ENCODE data around the gene RYR2.

GRCh38 chr1:237711281-237711680, 669.3 kb downstream of the RYR2 start:
- no peak for TF ChIP-seq CHD2 (IDR thresholded peaks at IDR 0.05; ENCODE audit: low read length)
- no peak for TF ChIP-seq USF2 (IDR thresholded peaks at IDR 0.05; ENCODE audit: low read length)
